MM.1S (cell line): ENCODE measurements around the gene ZNF618.

Experiments used
- CTCF ChIP-seq: fragments of 300-600 bp; sonication (generic); IDR thresholded peaks from 2 replicates; pipeline ENCODE4 v1.5.1; 2016; ENCODE audit warnings: antibody characterized with exemption, low read length, mixed read lengths
- EZH2phosphoT487 ChIP-seq: fragments of 300-600 bp; sonication (generic); IDR thresholded peaks from 2 replicates; pipeline ENCODE4 v1.6.1; 2018; ENCODE audit warnings: antibody characterized with exemption, low read length

DNA sequence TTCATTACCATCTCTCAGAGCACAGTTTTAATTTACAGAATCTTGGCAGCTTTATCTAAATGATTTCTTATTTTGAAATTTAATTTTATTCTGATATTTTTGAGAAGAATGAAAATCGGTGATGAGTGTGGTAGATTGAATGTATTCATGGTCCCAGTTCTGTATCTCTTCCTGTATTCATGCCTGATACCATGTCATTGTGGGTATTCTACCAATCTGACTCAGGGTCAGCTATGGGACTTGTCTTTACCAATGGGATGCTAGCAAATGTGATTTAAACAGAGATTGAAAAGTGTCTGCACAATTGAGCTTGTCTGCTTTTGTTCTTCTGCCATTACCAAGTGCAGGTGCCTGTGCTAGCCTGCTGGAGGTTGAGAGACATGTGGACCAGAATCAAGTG is 17.8 kb upstream of the ZNF618 start:
- TF ChIP-seq CTCF: no peak
- TF ChIP-seq EZH2phosphoT487: no peak
